GM12892 (cell line): ENCODE results near the gene SMYD3.

Experiments used
- POLR2A ChIP-seq: IDR thresholded peaks from 2 replicates; pipeline ENCODE4 v1.6.1; 2011; ENCODE audit warnings: low read depth, low read length, control low read depth
- POLR2AphosphoS5 ChIP-seq: IDR thresholded peaks from 2 replicates; pipeline ENCODE4 v1.6.1; 2011; ENCODE audit warnings: low read depth, low read length, control low read depth

DNA sequence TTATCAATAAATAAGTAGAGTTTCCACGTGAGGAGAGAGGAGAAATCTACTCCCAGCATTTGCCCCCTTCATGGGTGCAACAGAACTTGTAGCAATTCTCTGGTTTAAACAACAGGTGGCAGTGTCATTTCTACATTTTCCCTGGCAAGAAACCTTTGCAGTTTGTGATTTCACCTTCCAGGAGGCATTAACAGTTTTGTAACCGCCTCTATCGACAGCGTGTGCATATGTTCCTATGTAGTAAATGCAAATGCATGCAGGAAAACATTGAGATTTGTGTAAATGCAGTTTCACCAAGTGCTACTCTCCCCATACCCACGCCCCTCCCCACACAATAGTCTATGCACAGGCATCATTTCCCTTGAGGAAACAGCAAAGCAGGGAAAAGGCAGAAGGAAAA is 494.7 kb downstream of the SMYD3 start:
- TF ChIP-seq POLR2A (no peak), POLR2AphosphoS5 (no peak)
